Lower lobe of right lung (tissue), 2 donors: ENCODE data around the gene DNTTIP2. TPM values are rescaled to one million over a fixed set of nuclear protein-coding genes. Genes with fewer than 3 reads are reported as not detected.

ENCODE experiments used
- ATAC-seq, 2 donors: fragments of 200-7000 bp; cut with Tn5 transposase; one replicate each; pipeline ENCODE4 v1.9.1; 2020 to 2022; ENCODE audit warnings: mild to moderate bottlenecking in 2 of 2, moderate library complexity in 2 of 2
- DNase-seq: peaks from one replicate; pipeline ENCODE4 v3.0.0-alpha.2; 2020
- H3K27ac ChIP-seq: fragments of 200-600 bp; one replicate; pipeline ENCODE4 v1.8.0; 2022
- H3K27me3 ChIP-seq: fragments of 200-600 bp; one replicate; pipeline ENCODE4 v1.8.0; 2022; ENCODE audit warnings: low read depth
- H3K36me3 ChIP-seq: fragments of 200-600 bp; one replicate; pipeline ENCODE4 v1.8.0; 2022; ENCODE audit warnings: mild to moderate bottlenecking
- H3K4me1 ChIP-seq: fragments of 200-600 bp; one replicate; pipeline ENCODE4 v1.8.0; 2022
- H3K4me3 ChIP-seq: fragments of 200-600 bp; one replicate; pipeline ENCODE4 v1.8.0; 2022; ENCODE audit warnings: mild to moderate bottlenecking
- H3K9me3 ChIP-seq: fragments of 200-600 bp; one replicate; pipeline ENCODE4 v1.8.0; 2022
- CTCF ChIP-seq: fragments of 200-600 bp; IDR thresholded peaks from one replicate; pipeline ENCODE4 v1.8.0; 2022; ENCODE audit warnings: antibody characterized with exemption, mild to moderate bottlenecking
- intact Hi-C: fragments of 100-400 bp; cut with DNase I; formaldehyde crosslinking; loops from one replicate; pipeline ENCODE4 v1.11.0; 2022
- total RNA-seq: library from RNA; stranded (reverse); fragmentation: NEBNext Ultra II Directional; extraction: Animal tissue kit (Norgen Biotek cat#: 25700); gene quantifications from one replicate; pipeline ENCODE4 v1.2.1, GENCODE V29; 2021
- donor health status: DM: no; HTN: yes; CAD: no; lungs with severe emphysema.

Gene DNTTIP2
- total RNA-seq, 1 donor from 2014 or later = 46.8 TPM

- Histone ChIP-seq H3K27me3 (no peaks in the 10 kb centered on the region), H3K9me3 (peaks cover 5% of the 10 kb centered on the region), H3K36me3 (no peaks in the 10 kb centered on the region), H3K27ac (peak within 1 kb of the TSS; percentile 89), H3K4me3 (peak within 1 kb of the TSS; percentile 91), H3K4me1 (peaks cover 15% of the 10 kb centered on the region)
- intact Hi-C loops = no loop called here
- TF ChIP-seq CTCF = peak; percentile 88
- peak; percentile 98 to 100 for ATAC-seq
- peak; percentile 95 for DNase-seq
Measured at GRCh38 chr1:93909146-93910050, 30.4 kb upstream of the DNTTIP2 start, which contains the start of gene GCLM. Gene GCLM, minus strand, starts transcription at chr1:93909430. Its CDS starts 267 bp downstream, at chr1:93909163.

DNA sequence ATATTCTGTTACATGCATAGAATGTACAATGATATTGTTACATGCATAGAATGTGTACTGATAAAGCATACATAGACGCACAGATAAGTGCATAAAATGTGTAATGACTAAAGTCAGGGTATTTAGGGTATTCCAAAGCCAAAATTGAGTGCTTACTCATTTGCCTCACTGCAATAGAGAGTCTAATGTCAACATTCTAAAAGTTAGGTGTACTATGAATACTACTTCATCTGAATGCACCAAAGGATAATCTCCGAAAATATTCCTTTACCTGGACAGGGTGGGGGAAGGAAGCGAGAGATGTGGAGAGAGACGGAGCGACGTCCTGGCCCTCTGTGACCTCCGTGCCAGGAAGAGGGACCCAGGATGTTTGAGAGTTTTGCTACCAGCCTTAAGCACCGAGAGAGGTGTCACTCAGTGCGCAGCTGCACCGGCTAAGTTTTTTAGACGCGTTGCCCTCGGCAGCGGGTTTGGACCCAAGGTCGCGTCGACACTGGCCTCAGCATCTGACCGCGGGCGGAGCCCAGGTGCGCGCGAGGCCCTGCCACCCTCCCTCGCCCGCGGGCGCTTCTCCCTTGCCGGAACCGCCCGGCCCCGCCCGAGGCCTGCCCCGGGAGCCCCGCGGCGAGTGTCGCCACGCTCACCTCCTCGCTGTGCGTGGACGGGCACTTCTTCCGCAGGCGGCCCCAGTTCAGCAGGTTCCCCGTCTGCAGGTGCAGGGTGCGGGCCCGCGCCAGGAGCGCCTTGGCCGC, 29.6 kb upstream of the DNTTIP2 start:
- Histone ChIP-seq H3K27me3 (no peaks in the 10 kb centered on the region), H3K36me3 (no peaks in the 10 kb centered on the region), H3K9me3 (peaks cover 5% of the 10 kb centered on the region), H3K27ac (peak overlapping the region; percentile 89), H3K4me1 (peaks cover 23% of the 10 kb centered on the region), H3K4me3 (peak overlapping the region; percentile 91)
- DNase-seq = peak; percentile 77
- peak; percentile 68 to 69 for ATAC-seq
- intact Hi-C loops = no loop called here
- no peak for TF ChIP-seq CTCF

GRCh38 chr1:93907718-93908117, 28.7 kb upstream of the DNTTIP2 start:
- no peak for TF ChIP-seq CTCF
- ATAC-seq (no peak), DNase-seq (no peak)
- Histone ChIP-seq H3K4me1 (peaks cover 23% of the 10 kb centered on the region), H3K9me3 (peaks cover 5% of the 10 kb centered on the region), H3K27me3 (no peaks in the 10 kb centered on the region), H3K27ac (no peak overlapping the region), H3K36me3 (no peaks in the 10 kb centered on the region), H3K4me3 (peak overlapping the region; percentile 91)
- intact Hi-C loops = no loop called here

- DNase-seq = no peak
- no peak for ATAC-seq
Measured at GRCh38 chr1:93906480-93906879, 27.5 kb upstream of the DNTTIP2 start.

More at GRCh38 chr1:93906480-93906879, 27.5 kb upstream of the DNTTIP2 start:
- Histone ChIP-seq H3K9me3 (peaks cover 5% of the 10 kb centered on the region), H3K4me3 (no peak overlapping the region), H3K27ac (no peak overlapping the region), H3K4me1 (peaks cover 23% of the 10 kb centered on the region), H3K27me3 (no peaks in the 10 kb centered on the region), H3K36me3 (no peaks in the 10 kb centered on the region)
- intact Hi-C loops = no loop called here
- TF ChIP-seq CTCF = no peak
